NCI-H460 (cell line): ENCODE data around the gene MS4A15. TPM values are rescaled to one million over a fixed set of nuclear protein-coding genes. Genes with fewer than 3 reads are reported as not detected.
A peak's percentile ranks its signal among the peaks of the same experiment; 100 is the strongest.
"Not testable (repeated sequence)": the region's sequence is repeated elsewhere in the genome, so short reads cannot be mapped to it uniquely, and the experiment has no call there.

Experiments used
- DNase-seq: peaks from one replicate; pipeline ENCODE4 v3.0.0-alpha.2; 2016; ENCODE audit warnings: low read depth; ENCODE audit errors: extremely low read depth
- polyA plus RNA-seq: library from polyadenylated mRNA; depleted of rRNA; stranded (reverse); fragments of >200 nt; gene quantifications from 2 replicates; pipeline ENCODE4 v1.2.3, GENCODE V29; 2014; cell fraction: nucleus; rRNA removed
- total RNA-seq: library from RNA; depleted of rRNA; stranded (reverse); fragments of >200 nt; shearing (Covaris generic); gene quantifications from 2 replicates; pipeline ENCODE4 v1.2.3, GENCODE V29; 2014; rRNA removed

The MS4A15 gene
- total RNA-seq = not detected in 2 replicates
- not detected in 2 replicates for polyA plus RNA-seq

- DNase-seq = peak; percentile 8
Observed at GRCh38 chr11:60756307-60757032, at the start of gene MS4A15. MS4A15 (plus strand) TSS chr11:60756867; CDS start chr11:60763734, 6,867 bp downstream.

- no peak for DNase-seq
Observed at GRCh38 chr11:60706931-60707330, 49.7 kb upstream of the MS4A15 start.

- no peak for DNase-seq
Observed at GRCh38 chr11:60710482-60710881, 46.2 kb upstream of the MS4A15 start.

- DNase-seq = no peak
Observed at GRCh38 chr11:60711276-60711675, 45.4 kb upstream of the MS4A15 start.

- DNase-seq = not testable (repeated sequence)
Observed at GRCh38 chr11:60713423-60713822, 43.2 kb upstream of the MS4A15 start.

- no peak for DNase-seq
Observed at GRCh38 chr11:60717956-60718355, 38.7 kb upstream of the MS4A15 start.

GRCh38 chr11:60718524-60719316 is 37.9 kb upstream of the MS4A15 start:
- no peak for DNase-seq

GRCh38 chr11:60719391-60719790 is 37.3 kb upstream of the MS4A15 start:
- DNase-seq = no peak

GRCh38 chr11:60720460-60720859 is 36.2 kb upstream of the MS4A15 start:
- no peak for DNase-seq

GRCh38 chr11:60724420-60724819 is 32.2 kb upstream of the MS4A15 start, which contains the start of gene MS4A18:
MS4A18 (plus strand) TSS chr11:60724720.
- no peak for DNase-seq

- no peak for DNase-seq
Observed at GRCh38 chr11:60725592-60725991, 31.1 kb upstream of the MS4A15 start.

GRCh38 chr11:60731586-60731985 is 25.1 kb upstream of the MS4A15 start:
- DNase-seq = no peak

GRCh38 chr11:60734279-60734678 is 22.4 kb upstream of the MS4A15 start:
- no peak for DNase-seq

GRCh38 chr11:60739114-60739513 is 17.6 kb upstream of the MS4A15 start:
- DNase-seq = no peak

GRCh38 chr11:60740573-60740972 is 16.1 kb upstream of the MS4A15 start:
- DNase-seq = no peak

- DNase-seq = no peak
Observed at GRCh38 chr11:60741421-60741820, 15.2 kb upstream of the MS4A15 start.

GRCh38 chr11:60743058-60743457 is 13.6 kb upstream of the MS4A15 start:
- no peak for DNase-seq

- DNase-seq = no peak
Observed at GRCh38 chr11:60744114-60744513, 12.6 kb upstream of the MS4A15 start.

- DNase-seq = no peak
Observed at GRCh38 chr11:60747359-60747873, 9.3 kb upstream of the MS4A15 start.

- no peak for DNase-seq
Observed at GRCh38 chr11:60748225-60748624, 8.4 kb upstream of the MS4A15 start.

GRCh38 chr11:60748821-60749220 is 7.8 kb upstream of the MS4A15 start:
- no peak for DNase-seq

GRCh38 chr11:60750911-60751310 is 5.8 kb upstream of the MS4A15 start:
- no peak for DNase-seq
